Activated T-cell treated with anti-CD3 and anti-CD28 coated beads for 4 hours (primary cell): ENCODE results near the gene MAFF.
A peak's percentile ranks its signal among the peaks of the same experiment; 100 is the strongest.
"Not testable (repeated sequence)": the region's sequence is repeated elsewhere in the genome, so short reads cannot be mapped to it uniquely, and the experiment has no call there.

Experiments used
- DNase-seq: peaks from one replicate; pipeline ENCODE4 v3.0.0-alpha.2; 2020

Gene MAFF

GRCh38 chr22:38177926-38178604 lies 23.7 kb upstream of the MAFF start:
- DNase-seq, result no peak

- not testable (repeated sequence) for DNase-seq
Observed at GRCh38 chr22:38178605-38178937, 23.2 kb upstream of the MAFF start.

- no peak for DNase-seq
Observed at GRCh38 chr22:38180841-38181452, 20.8 kb upstream of the MAFF start.

- DNase-seq, result peak; percentile 90
Observed at GRCh38 chr22:38181453-38182200, 20.2 kb upstream of the MAFF start, which contains the start of gene PLA2G6. Gene PLA2G6, minus strand, starts transcription at chr22:38181830. Its CDS starts 12,404 bp downstream, at chr22:38169426.

GRCh38 chr22:38184788-38185187 lies 17.0 kb upstream of the MAFF start:
- DNase-seq, result no peak

GRCh38 chr22:38186429-38186828 lies 15.4 kb upstream of the MAFF start:
- DNase-seq, result no peak

- no peak for DNase-seq
Observed at GRCh38 chr22:38187413-38188212, 14.2 kb upstream of the MAFF start.

GRCh38 chr22:38189104-38189503 lies 12.7 kb upstream of the MAFF start:
- no peak for DNase-seq

- DNase-seq, result no peak
Observed at GRCh38 chr22:38190581-38190980, 11.2 kb upstream of the MAFF start.

- DNase-seq, result no peak
Observed at GRCh38 chr22:38191055-38191454, 10.7 kb upstream of the MAFF start.

GRCh38 chr22:38191731-38192474 lies 9.9 kb upstream of the MAFF start:
- DNase-seq, result no peak

- no peak for DNase-seq
Observed at GRCh38 chr22:38192475-38192863, 9.3 kb upstream of the MAFF start.

GRCh38 chr22:38193580-38193979 lies 8.2 kb upstream of the MAFF start:
- no peak for DNase-seq

GRCh38 chr22:38196791-38197419 lies 4.9 kb upstream of the MAFF start:
- DNase-seq, result no peak

- no peak for DNase-seq
Observed at GRCh38 chr22:38199826-38200559, 1.8 kb upstream of the MAFF start.

GRCh38 chr22:38201371-38201710 lies 453 bp upstream of the MAFF start:
- no peak for DNase-seq

- DNase-seq, result no peak
Observed at GRCh38 chr22:38202437-38203089, 769 bp downstream of the MAFF start.

GRCh38 chr22:38203090-38203810 lies 1.5 kb downstream of the MAFF start:
- no peak for DNase-seq

GRCh38 chr22:38203855-38204514 lies 2.2 kb downstream of the MAFF start:
- DNase-seq, result no peak

- no peak for DNase-seq
Observed at GRCh38 chr22:38204784-38205183, 3.0 kb downstream of the MAFF start.
